HG02884 (cell line): ENCODE results near the gene FBXO4.

Experiments
- ATAC-seq: cut with Tn5 transposase; IDR thresholded peaks from one replicate; pipeline ENCODE4 v1.9.1; 2021; ENCODE audit warnings: mild to moderate bottlenecking, moderate library complexity; ENCODE audit not compliant: unreplicated experiment

Gene FBXO4

DNA sequence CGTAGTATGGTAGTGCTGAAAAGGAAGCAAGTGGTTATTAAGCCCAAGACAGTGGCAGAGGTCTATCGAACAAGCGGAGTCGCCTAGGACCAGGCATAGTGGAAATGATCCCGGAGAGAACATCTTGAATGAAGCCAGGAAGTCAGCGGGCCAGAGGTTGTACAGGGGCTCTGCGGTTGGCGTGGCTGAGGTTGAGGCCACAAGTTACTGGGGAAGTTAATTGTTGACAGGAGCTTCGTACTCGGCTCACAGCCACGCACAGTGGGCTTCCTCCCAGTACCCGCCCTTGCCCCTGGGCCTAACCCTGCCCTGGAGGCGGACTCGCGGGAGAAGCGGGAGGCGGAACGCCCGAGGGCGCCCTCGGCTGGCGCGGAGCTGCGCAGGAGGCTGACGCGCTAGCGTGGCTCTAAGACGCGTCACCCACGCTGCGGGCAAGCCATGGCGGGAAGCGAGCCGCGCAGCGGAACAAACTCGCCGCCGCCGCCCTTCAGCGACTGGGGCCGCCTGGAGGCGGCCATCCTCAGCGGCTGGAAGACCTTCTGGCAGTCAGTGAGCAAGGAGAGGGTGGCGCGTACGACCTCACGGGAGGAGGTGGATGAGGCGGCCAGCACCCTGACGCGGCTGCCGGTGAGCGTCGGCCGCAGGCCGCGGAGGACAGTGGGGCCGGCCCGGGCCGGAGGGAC lies at the start of gene FBXO4:
Gene FBXO4 (plus strand): TSS at position 410 of the 683 bp plus-strand sequence. CDS start 29 bp downstream, at position 439.
- peak; percentile 92 for ATAC-seq

- ATAC-seq = no peak
These were observed 48.4 kb upstream of the FBXO4 start for GRCh38 chr5:41876678-41877077.

- no peak for ATAC-seq
These were observed 47.7 kb upstream of the FBXO4 start for GRCh38 chr5:41877408-41877807.

- no peak for ATAC-seq
These were observed 46.9 kb upstream of the FBXO4 start for GRCh38 chr5:41878173-41878572.

- no peak for ATAC-seq
These were observed 46.2 kb upstream of the FBXO4 start for GRCh38 chr5:41878643-41879478.

DNA sequence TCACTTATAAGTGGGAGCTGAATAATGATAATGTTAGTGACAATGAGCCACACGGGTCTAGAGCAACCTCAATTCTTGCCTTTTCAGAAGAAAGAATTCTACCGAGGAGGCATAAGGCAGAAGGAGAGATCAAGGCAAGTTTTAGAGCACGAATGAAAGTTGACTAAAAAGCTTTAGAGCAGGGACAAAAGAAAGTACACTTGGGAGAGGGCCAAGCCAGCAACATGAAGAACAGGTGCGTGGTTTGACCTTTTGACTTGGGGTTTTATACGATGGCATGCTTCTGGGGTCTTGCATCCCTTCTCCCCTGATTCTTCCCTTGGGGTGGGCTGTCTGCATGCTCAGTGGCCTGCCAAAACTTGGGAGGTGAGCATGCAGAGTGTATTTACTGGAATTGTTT lies 42.3 kb upstream of the FBXO4 start:
- ATAC-seq = no peak

GRCh38 chr5:41883243-41883642 lies 41.8 kb upstream of the FBXO4 start:
- no peak for ATAC-seq

- ATAC-seq = no peak
These were observed 41.1 kb upstream of the FBXO4 start for GRCh38 chr5:41883936-41884335.

DNA sequence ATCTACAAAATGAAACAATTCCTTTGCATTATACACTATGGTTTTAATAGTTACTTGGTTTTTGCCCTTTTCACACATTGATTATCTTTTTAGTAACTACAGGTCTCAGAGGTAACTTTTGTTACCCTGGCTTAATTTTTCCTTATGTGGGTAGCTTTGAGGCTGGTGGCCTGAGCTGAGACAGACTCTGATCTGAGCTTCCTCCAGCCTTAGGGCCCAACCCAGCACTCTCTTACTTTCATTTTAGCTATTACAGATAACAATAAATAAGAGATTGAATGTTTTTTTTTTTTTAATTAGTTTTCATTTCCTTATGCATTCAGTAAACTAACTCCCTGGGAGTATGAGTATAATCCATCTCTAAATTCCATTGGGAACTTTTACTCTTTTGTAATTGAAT lies 39.8 kb upstream of the FBXO4 start:
- ATAC-seq = no peak

DNA sequence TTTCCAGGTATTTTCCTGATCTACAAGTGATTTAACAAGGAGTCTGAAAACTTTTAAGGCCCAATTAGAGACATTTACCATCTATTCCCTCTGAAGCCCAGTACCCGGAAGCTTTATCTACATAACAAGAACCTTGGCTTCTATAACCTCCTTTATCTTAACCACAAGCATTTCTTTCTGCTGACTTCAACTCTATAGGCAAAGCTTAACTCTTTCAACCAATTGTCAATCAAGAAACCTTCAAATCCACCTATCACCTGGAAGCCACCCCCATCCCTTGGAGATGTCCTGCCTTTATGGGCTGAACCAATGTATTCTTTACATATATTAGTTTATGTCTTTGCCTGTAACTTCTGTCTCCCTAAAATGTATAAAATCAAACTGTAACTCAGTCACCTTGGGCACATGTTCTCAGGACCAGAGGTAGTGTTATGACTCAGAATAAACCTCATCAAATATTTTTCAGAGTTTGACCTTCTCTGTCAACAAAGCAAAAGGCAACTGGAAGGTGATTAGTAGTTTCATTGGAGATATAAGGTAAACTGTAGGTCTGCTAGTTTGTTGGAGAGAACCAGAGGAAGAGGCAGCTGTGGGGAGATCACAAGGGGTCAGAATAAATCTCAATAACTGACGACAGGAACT lies 33.9 kb upstream of the FBXO4 start:
- no peak for ATAC-seq

- ATAC-seq = no peak
These were observed 33.0 kb upstream of the FBXO4 start for GRCh38 chr5:41892031-41892430.

- peak; percentile 44 for ATAC-seq
These were observed 31.8 kb upstream of the FBXO4 start for GRCh38 chr5:41893074-41893851.

DNA sequence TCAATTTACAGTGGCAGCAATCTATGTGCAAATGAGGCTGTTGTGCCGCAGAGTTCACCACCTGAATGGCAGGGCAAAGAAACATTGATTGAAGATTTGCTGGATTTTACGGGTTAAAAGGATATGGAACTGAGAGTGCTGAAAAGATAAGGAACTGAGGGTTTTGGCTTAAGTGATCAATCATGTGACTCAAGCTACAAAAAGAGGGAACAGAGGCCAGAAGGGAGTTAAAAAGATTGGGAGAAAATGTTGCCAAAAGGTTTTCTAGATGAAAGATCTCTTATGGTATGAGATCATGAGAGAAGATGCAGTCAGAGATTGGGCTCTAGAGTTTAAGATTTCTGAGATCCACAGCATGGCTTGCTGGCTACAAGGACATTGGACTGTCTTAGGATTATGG lies 28.9 kb upstream of the FBXO4 start:
- ATAC-seq = no peak

DNA sequence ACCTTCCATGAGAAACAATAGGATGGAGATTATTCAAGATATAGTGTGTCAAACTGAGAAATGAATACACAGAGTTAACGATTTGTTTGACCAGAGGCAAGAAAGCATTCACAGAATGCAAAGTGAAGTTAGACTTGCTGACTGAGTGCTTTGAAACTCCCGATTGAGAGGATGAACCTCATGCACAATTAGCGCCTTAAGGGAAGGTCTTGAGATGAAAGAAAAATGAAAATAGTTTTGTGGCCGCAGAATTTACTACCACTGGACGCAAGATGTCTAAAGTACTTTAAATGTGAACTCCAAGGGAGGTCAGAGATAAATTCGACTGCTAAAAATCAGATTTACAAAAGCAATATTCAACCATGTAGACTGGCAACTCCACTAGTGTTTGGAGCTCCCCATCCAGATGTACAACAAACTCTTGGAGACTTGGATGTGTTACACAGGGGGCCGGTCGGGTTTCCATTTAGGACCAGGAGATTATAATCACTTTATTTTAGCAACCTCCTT lies 21.6 kb upstream of the FBXO4 start:
- no peak for ATAC-seq

DNA sequence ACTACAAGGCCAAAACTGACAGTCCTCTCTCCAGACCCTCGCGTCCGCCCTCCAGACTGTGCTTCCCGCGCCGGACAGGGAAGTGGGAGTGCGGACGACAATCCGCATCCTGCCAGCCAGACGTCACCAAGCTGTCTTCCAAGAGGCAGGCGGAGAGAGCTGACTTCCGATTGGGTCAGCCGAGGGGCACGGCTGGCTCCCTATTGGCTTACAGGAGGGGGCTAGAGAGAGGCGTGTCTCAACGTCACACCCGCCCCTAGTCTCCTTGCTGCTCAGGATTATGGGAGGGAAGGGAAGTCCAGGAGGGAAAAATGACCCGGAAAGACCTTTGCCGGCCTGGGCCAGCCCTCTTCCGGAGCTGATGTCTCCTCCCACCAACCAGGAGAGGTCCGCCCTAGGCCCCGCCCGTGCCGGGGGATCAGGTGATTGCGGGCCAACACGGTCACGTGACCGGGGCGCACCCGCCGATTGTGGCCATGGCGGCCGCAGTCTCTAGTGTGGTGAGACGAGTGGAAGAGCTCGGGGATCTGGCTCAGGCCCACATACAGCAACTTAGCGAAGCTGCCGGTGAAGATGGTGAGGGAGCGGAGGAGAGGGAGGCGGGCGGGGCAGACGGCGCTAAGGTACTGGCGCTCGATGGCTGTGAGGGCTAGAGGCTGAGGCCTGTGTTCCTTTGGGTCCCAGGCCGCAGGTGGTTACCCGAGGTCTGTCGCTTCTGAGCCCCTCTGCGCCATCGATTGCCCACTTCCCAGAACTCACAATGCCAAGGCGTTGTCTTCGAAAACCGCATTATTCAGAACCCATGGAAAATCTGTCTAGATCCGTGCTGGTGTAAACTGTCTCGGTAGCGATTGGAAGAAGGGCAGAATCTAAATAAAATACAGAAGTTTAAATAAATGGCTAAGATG lies 20.9 kb upstream of the FBXO4 start, which contains the start of gene RIMOC1:
Gene RIMOC1 (plus strand): TSS at position 453 of the 908 bp plus-strand sequence. CDS start 24 bp downstream, at position 477.
- ATAC-seq = peak; percentile 98

- ATAC-seq = no peak
These were observed 18.9 kb upstream of the FBXO4 start for GRCh38 chr5:41906151-41906550.

- ATAC-seq = no peak
These were observed 16.6 kb upstream of the FBXO4 start for GRCh38 chr5:41908374-41909079.

GRCh38 chr5:41918105-41918504 lies 7.0 kb upstream of the FBXO4 start:
- ATAC-seq = peak; percentile 49

DNA sequence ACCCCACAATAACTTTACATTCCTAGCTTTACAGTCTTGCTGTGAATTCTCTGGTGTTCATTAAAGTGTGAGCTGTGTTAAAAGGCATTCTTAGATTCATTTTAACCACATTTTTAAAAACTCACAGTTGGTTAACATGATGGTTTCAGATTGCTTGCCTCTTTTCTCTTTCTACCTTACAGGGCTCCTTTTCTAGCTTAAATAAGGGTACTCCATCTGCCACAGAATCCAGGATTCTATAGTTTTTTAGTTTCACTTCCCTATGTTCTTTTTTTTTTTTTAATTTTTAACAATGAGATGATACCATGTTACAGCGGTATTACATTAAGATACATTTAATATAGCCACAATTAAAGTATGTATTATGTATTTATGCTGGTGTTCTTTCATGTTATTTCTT lies 3.9 kb upstream of the FBXO4 start:
- no peak for ATAC-seq
